CD4-positive, alpha-beta T cell treated with Interleukin-12 subunit alpha and Interleukin-12 subunit beta, for 1 hour (primary cell): Measurements from ENCODE around the gene ALAS1.
A peak's percentile ranks its signal among the peaks of the same experiment; 100 is the strongest.

ENCODE experiments used
- DNase-seq: peaks from one replicate; pipeline ENCODE4 v3.0.0-alpha.2; 2020

The ALAS1 gene

GRCh38 chr3:52223449-52224408 is 25.8 kb downstream of the ALAS1 start:
- DNase-seq: no peak

DNA sequence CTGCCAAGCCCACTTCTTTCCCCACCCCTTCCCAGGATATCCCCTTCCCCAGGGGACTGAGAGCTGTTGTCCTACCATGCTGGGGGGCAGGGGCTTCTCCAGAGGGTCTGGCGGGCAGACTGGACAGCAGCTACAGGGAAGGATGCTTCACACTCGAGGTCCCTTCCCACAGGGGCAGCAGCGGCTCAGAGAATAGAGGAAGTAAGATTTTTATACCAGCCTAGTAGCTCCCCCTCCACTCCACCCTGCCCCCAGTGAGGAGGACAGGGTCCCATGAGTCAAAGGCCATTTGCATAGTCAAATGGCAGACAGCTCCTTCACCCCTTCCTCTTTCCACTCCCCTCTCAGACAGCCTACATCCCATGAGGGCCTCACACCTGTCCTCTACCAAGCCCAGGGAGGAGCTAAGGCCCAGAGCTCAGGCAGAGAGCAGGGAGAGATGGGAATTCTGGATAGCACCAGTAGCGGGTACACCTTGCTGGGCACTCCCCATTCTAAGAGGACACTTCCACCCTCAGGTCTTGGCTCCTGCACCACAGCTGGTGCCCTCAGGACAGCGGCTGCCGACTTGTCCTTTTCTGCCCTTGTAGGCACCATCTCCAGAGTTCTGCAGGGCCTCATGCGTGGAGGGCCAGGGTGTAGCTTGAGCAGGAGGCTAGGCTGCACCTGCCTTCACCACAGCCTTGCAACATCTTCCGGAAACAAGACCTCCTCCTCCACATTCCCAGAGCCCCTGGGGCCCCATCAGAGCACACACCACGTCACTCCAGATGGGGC is 27.7 kb downstream of the ALAS1 start, which contains the start of gene TLR9:
TSS of gene TLR9 (minus strand) at position 194 of the 777 bp plus-strand sequence. CDS start at position 78, 116 bp downstream.
- no peak for DNase-seq

DNA sequence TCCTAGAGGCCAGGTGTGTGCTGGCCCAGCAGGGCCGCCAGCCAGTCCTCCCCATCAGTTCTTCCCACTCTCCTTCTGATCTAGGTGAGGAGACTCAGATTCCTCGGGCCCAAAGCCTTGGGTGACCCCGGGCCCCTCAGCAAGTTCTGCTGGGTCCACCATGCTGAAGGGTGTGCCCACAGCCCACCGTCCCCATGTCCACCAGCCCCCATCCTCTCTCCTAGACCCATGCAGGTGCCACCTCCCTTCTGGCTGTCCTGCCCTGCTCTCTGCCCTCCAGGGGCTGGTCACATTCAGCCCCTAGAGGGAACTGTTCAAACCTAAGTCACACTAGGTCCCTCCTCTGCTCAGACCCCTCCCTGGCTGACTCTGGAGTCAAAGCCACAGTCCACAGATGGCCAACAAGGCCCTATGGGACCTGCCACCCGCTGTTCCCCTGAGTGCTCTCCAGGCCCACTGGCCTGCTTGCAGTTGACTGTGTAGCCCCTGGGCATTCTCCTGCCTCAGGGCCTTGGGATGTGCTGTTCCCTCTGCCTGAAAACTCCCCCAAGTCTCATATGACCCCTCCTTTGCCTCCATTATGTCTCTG is 28.4 kb downstream of the ALAS1 start:
- DNase-seq: no peak

GRCh38 chr3:52227117-52227516 is 29.2 kb downstream of the ALAS1 start:
- no peak for DNase-seq

DNA sequence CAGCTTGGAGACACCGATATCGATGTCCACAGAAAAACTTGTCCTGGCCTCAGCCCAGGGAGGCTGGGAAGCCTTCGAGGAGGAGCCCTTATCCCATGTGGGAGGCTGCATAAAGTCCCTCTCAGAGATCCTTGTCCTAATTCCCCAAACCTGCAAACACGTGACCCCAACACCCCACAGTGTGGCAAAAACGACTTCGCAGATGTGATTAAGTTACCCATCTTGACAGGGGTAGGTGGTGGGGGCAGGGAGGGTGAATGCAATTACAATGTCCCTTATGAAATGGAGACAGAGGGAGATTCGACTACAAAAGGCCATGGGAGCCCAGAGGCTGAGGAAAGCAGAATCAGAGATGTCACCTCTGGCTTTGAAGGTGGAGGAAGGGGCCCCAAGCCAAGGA is 29.8 kb downstream of the ALAS1 start:
- DNase-seq: no peak

DNA sequence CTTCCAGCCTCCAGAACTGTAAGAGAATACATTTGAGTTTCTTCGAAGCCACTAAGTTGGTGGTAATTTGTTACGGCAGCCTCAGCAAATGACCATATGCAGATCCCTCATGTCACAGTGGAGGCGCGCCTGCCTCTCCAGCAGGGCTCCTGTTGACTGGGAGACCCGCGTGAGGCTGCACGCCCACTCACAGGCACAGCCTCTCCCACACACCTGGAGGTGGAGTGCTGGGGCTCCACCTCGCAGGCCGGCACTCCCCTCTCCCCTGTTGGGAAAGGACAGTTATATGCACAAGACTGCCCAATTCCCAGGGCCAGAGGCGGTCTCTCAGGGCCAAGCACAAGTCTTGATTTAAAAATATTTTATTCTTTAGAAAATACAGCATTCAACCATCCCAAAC is 30.3 kb downstream of the ALAS1 start:
- DNase-seq: no peak

GRCh38 chr3:52228751-52229291 is 30.9 kb downstream of the ALAS1 start:
- DNase-seq: no peak

GRCh38 chr3:52229656-52230055 is 31.7 kb downstream of the ALAS1 start:
- DNase-seq: no peak

DNA sequence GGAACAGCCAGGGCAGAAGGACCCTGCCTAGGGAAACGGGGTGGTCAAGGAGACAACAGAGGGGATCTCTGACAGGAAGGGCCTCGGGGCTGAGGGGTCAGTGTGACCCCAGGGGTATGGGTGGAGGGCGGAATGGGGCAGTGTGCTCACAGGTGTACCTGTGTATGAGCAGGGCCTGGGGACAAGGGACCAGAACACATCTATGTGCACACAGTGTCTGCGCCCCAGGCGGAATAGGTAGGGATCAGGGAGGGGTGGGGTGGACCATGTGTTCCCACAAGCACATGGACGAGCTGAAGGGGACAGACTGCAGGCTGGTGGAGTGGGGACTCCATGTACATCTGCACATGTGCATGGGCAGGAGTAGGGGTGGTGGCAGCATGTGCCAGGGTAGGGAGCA is 32.5 kb downstream of the ALAS1 start:
- no peak for DNase-seq

DNA sequence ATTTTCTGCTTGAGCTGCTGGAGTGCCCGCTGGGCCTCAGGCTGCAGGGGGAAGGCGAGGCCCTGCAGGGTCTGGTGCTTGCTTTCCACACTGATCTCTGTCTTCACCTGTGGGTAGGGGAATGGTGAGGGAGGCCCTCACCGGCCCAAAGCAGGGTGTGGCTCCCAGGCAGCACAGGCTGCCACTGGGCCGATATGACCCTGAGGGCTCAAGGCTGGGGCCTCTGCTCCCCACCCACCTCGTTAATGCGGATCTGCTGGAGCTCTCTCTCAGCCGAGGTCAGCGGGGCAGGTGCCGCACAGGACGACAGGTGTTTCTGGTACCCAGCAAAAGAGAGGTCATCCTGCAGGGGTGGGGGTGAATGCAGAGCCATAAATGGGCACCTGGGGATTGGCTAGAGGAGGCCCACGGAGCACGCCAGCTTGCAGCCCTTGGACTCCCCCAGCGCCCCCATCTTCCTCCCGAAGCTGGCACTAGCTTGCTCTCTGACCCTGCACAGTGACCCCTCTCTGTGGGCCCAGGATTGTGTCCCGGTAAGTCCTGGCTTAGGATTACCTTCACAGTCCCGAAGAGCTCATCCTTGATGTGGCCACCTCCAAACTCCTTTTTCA is 33.0 kb downstream of the ALAS1 start:
- DNase-seq: no peak

DNA sequence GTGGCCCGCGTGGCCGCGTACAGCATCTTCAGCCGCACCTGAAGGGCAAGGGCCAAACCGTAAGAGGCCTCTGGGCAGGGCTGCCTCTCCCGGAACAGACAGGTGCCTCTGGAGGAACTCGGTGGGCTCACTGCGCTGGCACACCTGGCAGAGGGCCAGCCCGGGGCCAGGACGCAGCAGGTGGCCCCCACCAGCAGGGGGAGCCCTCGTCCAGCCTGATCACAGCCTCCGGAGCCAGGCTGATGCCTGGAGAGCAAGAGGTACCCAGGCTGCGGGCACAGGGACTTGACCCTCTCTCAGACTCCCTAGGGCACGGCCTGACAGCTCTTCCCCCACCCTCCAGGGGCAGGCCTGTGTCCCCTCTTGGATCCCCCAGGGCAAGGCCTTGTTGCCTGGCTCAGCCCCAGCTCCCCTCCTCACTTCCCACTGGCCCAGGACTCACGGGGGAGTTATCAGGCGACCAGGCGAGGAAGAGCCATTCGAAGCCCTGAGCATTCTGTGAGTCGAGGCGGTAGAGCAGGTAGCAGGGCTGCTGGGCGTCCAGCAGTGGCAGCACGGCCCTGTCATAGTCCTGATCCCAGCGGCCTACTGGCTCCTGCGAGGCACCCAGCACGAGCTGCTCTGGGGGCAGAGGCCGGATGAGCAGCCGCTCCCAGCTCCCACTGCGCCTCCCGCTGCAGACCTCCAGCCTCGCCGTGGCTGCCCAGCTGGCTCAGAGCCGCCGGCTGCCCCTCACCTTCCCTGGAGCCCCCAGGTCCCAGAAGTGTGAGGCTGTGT is 33.7 kb downstream of the ALAS1 start:
- peak; percentile 88 for DNase-seq

DNA sequence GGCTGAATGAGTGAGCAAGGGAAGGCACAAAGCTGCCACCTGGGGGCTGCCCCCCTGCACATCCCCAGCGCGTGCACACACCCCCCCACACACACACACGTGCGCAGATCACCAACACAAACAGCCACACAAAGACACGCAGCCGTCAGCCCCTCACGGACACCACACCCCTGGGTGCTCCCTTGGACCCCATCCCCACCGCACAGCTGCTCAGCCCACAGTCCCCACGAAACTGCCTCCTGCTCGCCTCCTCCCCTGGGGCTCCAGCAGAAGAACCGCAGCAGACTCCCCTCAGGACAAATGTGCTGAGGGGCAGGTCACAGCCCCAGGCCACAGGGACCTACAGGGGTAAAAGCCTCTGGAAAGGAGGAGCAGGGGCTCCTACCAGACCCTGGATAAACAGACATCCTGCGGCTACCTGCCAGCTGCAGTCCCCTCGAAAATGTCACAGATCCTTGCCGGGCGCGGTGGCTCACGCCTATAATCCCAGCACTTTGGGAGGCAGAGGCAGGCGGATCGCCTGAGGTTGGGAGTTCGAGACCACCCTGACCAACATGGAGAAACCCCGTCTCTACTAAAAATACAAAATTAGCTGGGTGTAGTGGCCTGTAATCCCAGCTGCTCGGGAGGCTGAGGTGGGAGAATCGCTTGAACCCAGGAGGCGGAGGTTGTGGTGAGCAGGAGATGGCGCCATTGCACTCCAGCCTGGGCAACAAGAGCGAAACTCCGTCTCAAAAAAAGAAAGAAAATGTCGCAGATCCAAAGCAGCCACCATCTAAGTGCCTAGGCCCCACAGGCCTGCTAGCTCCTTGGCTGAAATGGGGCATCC is 34.5 kb downstream of the ALAS1 start:
- peak; percentile 47 for DNase-seq

GRCh38 chr3:52233108-52233591 is 35.2 kb downstream of the ALAS1 start:
- DNase-seq: no peak

DNA sequence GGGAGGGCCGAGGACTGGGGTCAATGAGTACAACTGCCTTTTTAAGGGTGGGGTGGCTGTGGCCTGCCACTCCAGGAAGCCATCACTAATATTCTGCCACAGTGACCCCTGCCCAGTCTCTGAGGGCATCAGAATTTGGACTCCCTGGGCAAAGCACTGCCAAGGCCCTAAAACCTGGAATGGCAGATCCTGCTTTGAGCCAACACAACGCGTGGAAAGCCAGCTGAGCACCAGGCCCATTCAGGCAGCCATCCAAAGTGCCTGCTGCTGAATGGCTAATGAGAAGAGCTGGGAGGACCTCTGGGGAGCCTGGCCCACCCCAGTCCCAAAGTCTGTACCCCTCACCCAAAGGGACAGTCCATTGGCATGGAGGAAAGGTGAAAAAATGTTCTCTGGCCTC is 36.0 kb downstream of the ALAS1 start:
- no peak for DNase-seq

GRCh38 chr3:52234516-52235447 is 36.8 kb downstream of the ALAS1 start:
- no peak for DNase-seq

- no peak for DNase-seq
Observed at GRCh38 chr3:52236424-52236886, 38.5 kb downstream of the ALAS1 start.

DNA sequence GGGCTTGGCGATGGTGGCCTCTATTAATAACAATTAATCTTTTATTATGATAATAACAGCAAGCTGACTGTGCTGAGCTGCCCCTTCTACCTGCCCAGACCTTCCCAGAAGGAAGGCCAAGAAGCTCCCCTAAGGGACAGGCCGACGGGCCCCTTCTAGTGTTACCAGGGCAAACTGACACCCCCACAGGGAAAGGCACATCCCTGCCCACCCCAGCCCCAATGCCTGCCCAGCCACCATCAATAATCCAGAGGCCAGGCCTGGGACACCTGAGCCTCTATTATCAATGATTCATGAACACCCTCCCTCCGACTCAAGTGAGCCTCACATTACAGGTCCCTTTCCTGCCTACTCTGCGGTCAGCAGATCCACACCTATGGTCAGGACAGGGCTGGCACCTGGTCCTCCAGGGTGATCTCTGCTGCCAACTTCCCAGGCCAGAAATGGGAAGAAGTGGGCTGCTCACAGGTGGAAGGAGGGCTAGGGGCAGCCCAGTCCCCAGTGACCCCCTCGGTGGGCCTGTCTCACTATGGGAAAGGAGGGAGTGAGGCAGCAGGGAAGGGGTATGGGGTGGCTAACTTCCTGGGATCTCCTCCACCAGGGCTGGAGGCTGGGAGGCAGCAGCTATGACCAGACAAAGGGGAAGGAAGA is 39.2 kb downstream of the ALAS1 start:
- DNase-seq: no peak

DNA sequence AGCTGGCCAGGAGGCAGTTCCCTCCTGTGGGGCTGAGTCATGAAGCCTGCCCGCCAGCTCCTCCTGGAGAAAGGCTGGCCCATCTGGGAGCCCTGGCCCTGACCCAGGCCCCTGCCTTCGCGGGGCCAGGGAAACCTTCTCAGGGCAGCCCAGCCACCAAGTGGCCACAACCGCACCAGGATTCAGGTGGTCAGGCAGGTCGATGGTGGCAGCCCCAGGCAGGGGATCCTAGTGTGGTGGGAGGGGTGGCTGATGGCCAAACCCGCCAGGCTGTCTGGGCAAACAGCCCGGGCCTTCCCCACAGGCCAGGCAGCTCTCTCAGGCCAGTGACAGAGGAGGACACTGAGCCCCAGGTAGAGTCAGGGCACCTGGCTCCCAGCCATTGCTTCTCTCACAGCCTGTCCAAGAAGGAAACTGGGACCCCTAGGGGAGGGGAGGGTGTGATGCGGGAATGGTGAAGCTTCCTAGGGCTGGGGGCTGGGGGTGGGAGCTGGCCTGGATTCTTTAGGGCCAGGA is 39.8 kb downstream of the ALAS1 start:
- no peak for DNase-seq
